OCI-LY1 (cell line): ENCODE data around the gene PDCD1LG2.

Experiments
- EZH2 ChIP-seq: fragments of 200-600 bp; sonication (generic), shearing (Covaris generic); IDR thresholded peaks from 2 replicates; pipeline ENCODE4 v1.8.0; 2017; ENCODE audit warnings: borderline replicate concordance, mixed run types, mild to moderate bottlenecking, antibody characterized with exemption, low read length, moderate library complexity, mixed read lengths
- TF ChIP-seq, protein P1 (sequence below): fragments of 200-600 bp; sonication (generic), shearing (Covaris generic); IDR thresholded peaks from 2 replicates; pipeline ENCODE4 v1.5.1; 2017; ENCODE audit warnings: mild to moderate bottlenecking, antibody characterized with exemption, low read length, moderate library complexity, mixed read lengths

DNA sequence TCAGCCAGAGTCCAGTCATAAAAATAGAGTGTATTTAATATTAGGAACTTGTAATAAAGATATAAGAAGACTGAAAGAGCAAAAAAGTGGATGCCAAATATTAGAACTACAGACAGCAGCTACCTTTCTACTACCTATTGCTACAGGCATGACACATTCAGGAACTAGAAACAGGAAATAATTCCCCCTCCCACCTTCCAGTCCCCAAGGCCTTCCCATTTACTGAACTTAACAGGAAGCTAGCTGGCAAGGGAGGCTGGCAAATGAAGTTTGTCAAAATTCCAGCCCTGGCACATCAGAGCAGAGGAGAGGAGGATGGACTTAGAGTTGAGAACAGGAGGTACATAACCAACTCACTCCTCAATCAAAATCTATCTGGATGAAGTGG, 68.4 kb downstream of the PDCD1LG2 start:
- TF ChIP-seq, protein P1, sequence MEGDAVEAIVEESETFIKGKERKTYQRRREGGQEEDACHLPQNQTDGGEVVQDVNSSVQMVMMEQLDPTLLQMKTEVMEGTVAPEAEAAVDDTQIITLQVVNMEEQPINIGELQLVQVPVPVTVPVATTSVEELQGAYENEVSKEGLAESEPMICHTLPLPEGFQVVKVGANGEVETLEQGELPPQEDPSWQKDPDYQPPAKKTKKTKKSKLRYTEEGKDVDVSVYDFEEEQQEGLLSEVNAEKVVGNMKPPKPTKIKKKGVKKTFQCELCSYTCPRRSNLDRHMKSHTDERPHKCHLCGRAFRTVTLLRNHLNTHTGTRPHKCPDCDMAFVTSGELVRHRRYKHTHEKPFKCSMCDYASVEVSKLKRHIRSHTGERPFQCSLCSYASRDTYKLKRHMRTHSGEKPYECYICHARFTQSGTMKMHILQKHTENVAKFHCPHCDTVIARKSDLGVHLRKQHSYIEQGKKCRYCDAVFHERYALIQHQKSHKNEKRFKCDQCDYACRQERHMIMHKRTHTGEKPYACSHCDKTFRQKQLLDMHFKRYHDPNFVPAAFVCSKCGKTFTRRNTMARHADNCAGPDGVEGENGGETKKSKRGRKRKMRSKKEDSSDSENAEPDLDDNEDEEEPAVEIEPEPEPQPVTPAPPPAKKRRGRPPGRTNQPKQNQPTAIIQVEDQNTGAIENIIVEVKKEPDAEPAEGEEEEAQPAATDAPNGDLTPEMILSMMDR: no peak
- TF ChIP-seq EZH2: no peak
